ENCODE results near the gene DBN1.

Gene DBN1

GRCh38 chr5:177473443-177474001, at the start of gene DBN1:
Gene DBN1, minus strand, starts transcription at chr5:177473634. Its CDS starts 113 bp downstream, at chr5:177473521.
- DNase-seq (peak; percentile 52), ATAC-seq (peak; percentile 16)
- Mint-ChIP-seq H3K27ac (peak within 1 kb of the TSS; percentile 72), H3K27me3 (peaks cover 5% of the 10 kb centered on the region), H3K4me3 (peak within 1 kb of the TSS; percentile 81), H3K4me1 (peaks cover 63% of the 10 kb centered on the region), H3K36me3 (ENCODE audit: low read depth) (peaks cover 5% of the 10 kb centered on the region), H3K9me3 (no peaks in the 10 kb centered on the region)

- DNase-seq, result no peak
- no peak for ATAC-seq
These were observed 47.6 kb upstream of the DBN1 start for GRCh38 chr5:177520916-177521513.

GRCh38 chr5:177520271-177520670, 46.8 kb upstream of the DBN1 start:
- Mint-ChIP-seq H3K9me3 (no peaks in the 10 kb centered on the region), H3K27me3 (peaks cover 3% of the 10 kb centered on the region), H3K27ac (peak overlapping the region; percentile 75), H3K36me3 (ENCODE audit: low read depth) (peaks cover 36% of the 10 kb centered on the region), H3K4me1 (peaks cover 43% of the 10 kb centered on the region), H3K4me3 (no peak overlapping the region)
- ATAC-seq, result no peak
- DNase-seq, result no peak

More at GRCh38 chr5:177520916-177521513, 47.6 kb upstream of the DBN1 start:
- Mint-ChIP-seq H3K36me3 (ENCODE audit: low read depth) (peaks cover 31% of the 10 kb centered on the region), H3K9me3 (no peaks in the 10 kb centered on the region), H3K4me1 (peaks cover 36% of the 10 kb centered on the region), H3K27me3 (peaks cover 3% of the 10 kb centered on the region), H3K27ac (peak overlapping the region; percentile 31), H3K4me3 (no peak overlapping the region)

- Mint-ChIP-seq H3K4me1 (peaks cover 48% of the 10 kb centered on the region), H3K36me3 (ENCODE audit: low read depth) (peaks cover 40% of the 10 kb centered on the region)
These were observed 46.2 kb upstream of the DBN1 start for GRCh38 chr5:177519463-177520235.

GRCh38 chr5:177516601-177517568, 43.5 kb upstream of the DBN1 start, which contains the start of gene DDX41:
Gene DDX41, minus strand, starts transcription at chr5:177516961. Its CDS starts 16 bp downstream, at chr5:177516945.
- Mint-ChIP-seq H3K4me3 (peak within 1 kb of the TSS; percentile 95), H3K27me3 (peaks cover 3% of the 10 kb centered on the region), H3K27ac (peak within 1 kb of the TSS; percentile 95), H3K4me1 (peaks cover 54% of the 10 kb centered on the region), H3K9me3 (no peaks in the 10 kb centered on the region), H3K36me3 (ENCODE audit: low read depth) (peaks cover 57% of the 10 kb centered on the region)
- peak; percentile 85 for ATAC-seq
- peak; percentile 96 for DNase-seq

More at GRCh38 chr5:177519463-177520235, 46.2 kb upstream of the DBN1 start:
- DNase-seq (no peak), ATAC-seq (no peak)
- H3K9me3 Mint-ChIP-seq, result no peaks in the 10 kb centered on the region
- H3K27me3 Mint-ChIP-seq, result peaks cover 3% of the 10 kb centered on the region
- peak overlapping the region; percentile 75 for H3K27ac Mint-ChIP-seq
- peak overlapping the region; percentile 22 for H3K4me3 Mint-ChIP-seq

- Mint-ChIP-seq H3K4me1 (peaks cover 56% of the 10 kb centered on the region), H3K4me3 (peak overlapping the region; percentile 95), H3K36me3 (ENCODE audit: low read depth) (peaks cover 60% of the 10 kb centered on the region), H3K9me3 (no peaks in the 10 kb centered on the region), H3K27me3 (peaks cover 3% of the 10 kb centered on the region), H3K27ac (peak overlapping the region; percentile 95)
- DNase-seq (no peak), ATAC-seq (no peak)
These were observed 42.1 kb upstream of the DBN1 start for GRCh38 chr5:177515580-177515979.

- Mint-ChIP-seq H3K36me3 (ENCODE audit: low read depth) (peaks cover 56% of the 10 kb centered on the region), H3K9me3 (no peaks in the 10 kb centered on the region), H3K4me3 (no peak overlapping the region), H3K27ac (no peak overlapping the region), H3K4me1 (peaks cover 55% of the 10 kb centered on the region), H3K27me3 (peaks cover 3% of the 10 kb centered on the region)
- ATAC-seq (no peak), DNase-seq (no peak)
These were observed 41.1 kb upstream of the DBN1 start for GRCh38 chr5:177514541-177514940.

- no peak overlapping the region for H3K27ac Mint-ChIP-seq
- no peaks in the 10 kb centered on the region for H3K9me3 Mint-ChIP-seq
- ATAC-seq (no peak), DNase-seq (no peak)
- H3K4me1 Mint-ChIP-seq, result peaks cover 50% of the 10 kb centered on the region
- H3K27me3 Mint-ChIP-seq, result peaks cover 3% of the 10 kb centered on the region
- no peak overlapping the region for H3K4me3 Mint-ChIP-seq
- H3K36me3 Mint-ChIP-seq (ENCODE audit: low read depth), result peaks cover 51% of the 10 kb centered on the region
These were observed 40.1 kb upstream of the DBN1 start for GRCh38 chr5:177513500-177513899.

- peaks cover 51% of the 10 kb centered on the region for H3K36me3 Mint-ChIP-seq (ENCODE audit: low read depth)
- H3K4me1 Mint-ChIP-seq, result peaks cover 50% of the 10 kb centered on the region
- peaks cover 3% of the 10 kb centered on the region for H3K27me3 Mint-ChIP-seq
- H3K27ac Mint-ChIP-seq, result no peak overlapping the region
- H3K4me3 Mint-ChIP-seq, result no peak overlapping the region
- DNase-seq (no peak), ATAC-seq (no peak)
- no peaks in the 10 kb centered on the region for H3K9me3 Mint-ChIP-seq
These were observed 39.4 kb upstream of the DBN1 start for GRCh38 chr5:177512736-177513380.

- Mint-ChIP-seq H3K36me3 (ENCODE audit: low read depth) (peaks cover 49% of the 10 kb centered on the region), H3K27me3 (peaks cover 3% of the 10 kb centered on the region), H3K4me3 (no peak overlapping the region), H3K9me3 (no peaks in the 10 kb centered on the region), H3K4me1 (peaks cover 47% of the 10 kb centered on the region), H3K27ac (no peak overlapping the region)
- ATAC-seq (no peak), DNase-seq (no peak)
These were observed 38.6 kb upstream of the DBN1 start for GRCh38 chr5:177511796-177512675.

- no peak overlapping the region for H3K4me3 Mint-ChIP-seq
- no peak overlapping the region for H3K27ac Mint-ChIP-seq
- peaks cover 41% of the 10 kb centered on the region for H3K36me3 Mint-ChIP-seq (ENCODE audit: low read depth)
These were observed 37.7 kb upstream of the DBN1 start for GRCh38 chr5:177511181-177511580.

GRCh38 chr5:177510567-177511053, 37.2 kb upstream of the DBN1 start:
- ATAC-seq (no peak), DNase-seq (no peak)
- Mint-ChIP-seq H3K27me3 (no peaks in the 10 kb centered on the region), H3K27ac (peak overlapping the region; percentile 62), H3K4me1 (peaks cover 35% of the 10 kb centered on the region), H3K36me3 (ENCODE audit: low read depth) (peaks cover 36% of the 10 kb centered on the region), H3K4me3 (no peak overlapping the region), H3K9me3 (no peaks in the 10 kb centered on the region)

More at GRCh38 chr5:177511181-177511580, 37.7 kb upstream of the DBN1 start:
- H3K4me1 Mint-ChIP-seq, result peaks cover 40% of the 10 kb centered on the region
- no peaks in the 10 kb centered on the region for H3K27me3 Mint-ChIP-seq
- ATAC-seq (no peak), DNase-seq (no peak)
- no peaks in the 10 kb centered on the region for H3K9me3 Mint-ChIP-seq
